GM15510 (cell line): ENCODE results near the gene SUFU.

Source experiments
- POLR2A ChIP-seq: IDR thresholded peaks from 3 replicates; pipeline ENCODE4 v1.6.1; 2011; ENCODE audit warnings: borderline replicate concordance; ENCODE audit not compliant: insufficient read length; ENCODE audit errors: extremely low read depth

The SUFU gene

GRCh38 chr10:102585026-102585425, 81.3 kb downstream of the SUFU start:
- no peak for TF ChIP-seq POLR2A

- TF ChIP-seq POLR2A, result no peak
Observed at GRCh38 chr10:102586858-102587257, 83.1 kb downstream of the SUFU start.

DNA sequence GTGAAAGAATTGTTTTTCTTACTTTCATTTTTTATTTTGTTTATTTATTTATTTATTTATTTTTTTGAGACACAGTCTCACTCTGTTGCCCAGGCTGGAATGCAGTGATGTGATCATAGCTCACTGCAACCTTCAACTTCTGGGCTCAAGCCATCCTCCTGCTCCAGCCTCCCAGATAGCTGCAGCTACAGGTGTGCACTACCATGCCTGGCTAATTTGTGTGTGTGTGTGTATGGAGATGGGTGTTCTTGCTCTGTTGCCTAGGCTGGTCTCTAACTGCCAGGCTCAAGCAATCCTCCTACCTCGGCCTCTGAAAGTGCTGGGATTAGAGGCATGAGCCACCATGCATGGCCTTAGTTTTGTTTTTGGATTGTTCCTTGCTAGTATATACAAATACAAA, 85.1 kb downstream of the SUFU start:
- TF ChIP-seq POLR2A, result no peak

DNA sequence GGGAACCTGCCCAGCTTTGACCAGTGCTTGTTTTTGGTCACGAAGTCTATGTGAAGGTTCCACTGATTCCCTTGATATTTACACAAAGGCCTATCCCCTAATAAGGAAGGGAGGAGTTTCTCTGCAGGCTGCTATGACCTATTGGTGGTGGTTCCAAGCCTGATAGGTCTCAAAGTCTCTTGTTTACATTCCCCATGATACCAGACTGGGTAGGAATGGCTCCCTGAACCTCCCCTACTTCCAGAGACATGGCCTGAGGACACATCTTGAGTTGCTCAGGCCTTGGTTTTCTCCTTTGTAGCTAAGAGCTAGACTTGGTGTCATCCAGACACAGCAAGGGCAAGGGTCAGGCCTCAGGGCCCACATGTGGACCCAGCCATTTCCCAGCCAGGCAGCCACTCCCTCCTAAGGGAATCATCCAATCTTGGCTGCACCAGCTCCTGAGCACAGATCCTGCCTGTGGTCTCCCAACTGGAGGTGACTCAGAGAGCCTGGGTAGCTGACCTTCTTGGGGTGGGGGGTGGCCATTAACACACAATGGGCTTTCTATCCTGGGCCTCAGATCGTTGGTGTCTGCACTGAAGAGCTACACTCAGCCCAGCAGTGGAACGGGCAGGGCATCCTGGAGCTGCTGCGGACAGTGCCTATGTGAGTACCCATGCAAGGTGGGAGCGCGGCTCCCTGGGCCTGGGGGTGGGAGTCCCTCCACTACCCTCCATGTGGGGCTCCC, 89.5 kb downstream of the SUFU start:
- TF ChIP-seq POLR2A, result no peak

- TF ChIP-seq POLR2A, result no peak
Observed at GRCh38 chr10:102593804-102594079, 90.0 kb downstream of the SUFU start.

- TF ChIP-seq POLR2A, result no peak
Observed at GRCh38 chr10:102595293-102595692, 91.5 kb downstream of the SUFU start.

GRCh38 chr10:102595897-102596296, 92.1 kb downstream of the SUFU start:
- no peak for TF ChIP-seq POLR2A

DNA sequence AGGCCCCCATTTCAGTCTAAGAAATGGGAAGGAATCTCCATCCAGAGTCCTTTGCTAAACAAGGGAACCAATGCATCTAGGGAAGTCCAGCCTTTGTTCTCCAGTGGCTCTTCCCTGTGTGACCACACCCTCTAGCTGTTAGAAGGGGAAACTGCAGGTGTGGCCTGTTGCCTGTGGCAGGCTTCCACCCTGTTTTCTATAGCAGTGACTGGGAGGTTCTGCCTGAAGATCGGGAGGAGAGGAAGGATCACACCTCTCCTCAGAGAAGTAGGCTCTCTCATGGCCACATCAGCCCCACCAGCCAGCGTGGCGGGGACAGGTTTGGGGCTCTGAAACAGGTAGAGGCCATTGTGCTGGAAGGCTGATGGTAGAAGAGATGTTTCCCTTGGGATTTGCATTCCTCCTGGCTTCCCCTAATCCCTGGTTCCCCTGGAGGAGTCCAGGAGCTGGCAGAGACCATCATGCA, 92.8 kb downstream of the SUFU start:
- TF ChIP-seq POLR2A, result no peak

DNA sequence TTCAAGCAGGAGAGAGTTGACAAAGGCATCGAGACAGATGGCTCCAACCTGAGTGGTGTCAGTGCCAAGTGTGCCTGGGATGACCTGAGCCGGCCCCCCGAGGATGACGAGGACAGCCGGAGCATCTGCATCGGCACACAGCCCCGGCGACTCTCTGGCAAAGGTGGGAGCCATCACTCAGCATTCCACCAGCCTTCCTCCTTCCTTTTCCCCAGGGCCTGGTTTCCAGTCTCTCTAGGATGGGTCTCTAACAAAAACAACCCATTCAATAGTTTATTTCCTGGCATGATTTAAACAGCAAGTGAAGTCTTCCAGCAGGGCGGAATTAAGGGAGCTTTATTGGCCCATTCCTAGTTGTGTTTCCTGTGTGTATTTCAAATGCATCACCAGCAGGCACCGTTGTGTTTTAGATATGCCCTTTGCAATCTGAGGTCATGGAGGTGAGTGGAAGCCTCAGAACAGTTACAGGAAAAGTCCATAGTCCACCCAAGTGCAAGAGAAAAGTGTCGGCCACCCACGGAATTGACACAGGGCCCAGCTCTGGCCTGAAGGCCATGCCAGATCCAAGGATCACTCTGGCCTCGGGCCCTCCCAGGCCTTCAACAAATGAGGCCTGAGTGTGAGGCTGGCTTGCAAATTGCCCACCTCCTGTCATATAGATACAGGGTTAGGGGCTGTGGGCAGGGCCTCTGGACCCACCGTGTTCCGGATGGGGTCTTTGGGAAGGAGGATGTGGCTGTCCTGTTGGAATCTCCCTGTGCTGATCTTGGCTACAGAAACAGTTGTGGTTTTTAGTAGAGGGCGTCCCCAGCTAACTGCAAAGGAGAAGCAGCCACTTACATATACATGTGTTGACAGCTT, 93.6 kb downstream of the SUFU start:
- TF ChIP-seq POLR2A, result no peak

DNA sequence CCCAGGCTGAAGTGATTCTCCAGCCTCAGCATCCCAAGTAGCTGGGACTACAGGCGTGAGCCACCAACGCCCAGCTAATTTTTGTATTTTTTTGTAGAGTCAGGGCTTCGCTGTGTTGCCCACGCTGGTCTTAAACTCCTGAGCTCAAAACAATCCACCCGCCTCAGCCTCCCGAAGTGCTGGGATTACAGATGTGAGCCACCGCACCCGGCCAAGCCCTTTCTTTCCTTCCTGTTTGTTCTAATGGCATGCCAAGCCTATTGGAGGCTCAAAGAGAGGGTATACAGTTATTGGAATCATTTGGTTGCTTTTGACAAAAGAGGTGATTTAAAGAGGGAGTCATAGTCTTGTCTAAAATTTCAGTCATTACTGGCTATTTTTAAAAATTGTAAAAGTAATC, 94.5 kb downstream of the SUFU start:
- TF ChIP-seq POLR2A, result no peak

DNA sequence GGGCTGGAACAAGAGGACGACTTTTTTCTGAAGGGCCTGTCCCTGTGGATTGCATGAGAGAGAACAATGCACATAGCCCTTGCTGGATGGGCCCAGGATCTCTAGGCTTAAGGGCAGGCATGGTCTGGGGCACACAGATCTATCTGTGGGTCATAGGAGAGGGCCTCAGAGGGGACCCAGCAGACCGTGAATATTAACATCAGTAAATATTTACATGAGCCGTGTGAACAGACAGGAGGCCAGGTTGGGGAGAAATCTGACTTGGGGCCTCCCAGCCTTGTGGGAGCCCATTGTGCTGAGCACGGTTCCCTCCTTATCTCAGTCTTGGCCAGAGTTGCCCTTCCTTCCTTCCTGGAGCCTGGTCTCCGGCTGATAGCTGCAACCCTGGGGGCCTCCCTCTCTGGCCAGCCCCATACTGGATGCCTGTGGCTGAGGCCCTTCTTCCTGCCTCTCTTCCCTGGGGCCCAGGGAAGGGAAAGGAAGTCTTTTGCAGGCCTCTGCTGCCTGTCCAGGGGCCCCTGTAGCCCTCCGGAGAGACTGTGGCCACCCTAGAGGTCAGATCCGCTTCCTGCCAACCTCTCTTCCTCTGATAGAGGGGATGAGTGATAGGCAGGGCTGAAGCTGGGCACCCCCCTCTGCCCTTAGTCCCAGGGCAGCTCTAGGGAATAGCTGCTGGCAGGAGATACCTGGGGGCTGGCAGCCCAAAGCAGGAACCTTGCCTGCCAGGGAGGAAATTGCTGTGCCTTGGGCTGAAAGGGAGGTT, 96.0 kb downstream of the SUFU start:
- no peak for TF ChIP-seq POLR2A

- no peak for TF ChIP-seq POLR2A
Observed at GRCh38 chr10:102600816-102601215, 97.0 kb downstream of the SUFU start.

GRCh38 chr10:102601639-102602038, 97.9 kb downstream of the SUFU start:
- TF ChIP-seq POLR2A, result no peak

- no peak for TF ChIP-seq POLR2A
Observed at GRCh38 chr10:102602272-102603045, 98.7 kb downstream of the SUFU start.
